Gastroesophageal sphincter (tissue), 4 donors: ENCODE measurements around the gene ANO10. TPM values are rescaled to one million over a fixed set of nuclear protein-coding genes. Genes with fewer than 3 reads are reported as not detected.
"Not testable (repeated sequence)": the region's sequence is repeated elsewhere in the genome, so short reads cannot be mapped to it uniquely, and the experiment has no call there.

Source experiments
- ATAC-seq: fragments of 150-250 bp; one replicate; pipeline ENCODE4 v1.9.1; 2016; ENCODE audit warnings: mild to moderate bottlenecking, moderate library complexity
- H3K27ac ChIP-seq, 4 donors: fragments of 200-600 bp; sonication (generic) in 3 of 4; 1 replicate in 3 of 4; 2 replicates in 1 of 4; pipeline ENCODE4 v1.5.1; 2016 to 2019
- H3K27me3 ChIP-seq: fragments of 200-600 bp; sonication (generic); one replicate; pipeline ENCODE4 v1.5.1; 2019
- H3K36me3 ChIP-seq, 2 donors: fragments of 200-600 bp; sonication (generic); one replicate each; pipeline ENCODE4 v1.5.1; 2019; ENCODE audit warnings: control low read depth in 1 of 2
- H3K4me1 ChIP-seq, 3 donors: fragments of 200-600 bp; sonication (generic); 1 replicate in 2 of 3; 2 replicates in 1 of 3; pipeline ENCODE4 v1.5.1; 2016 to 2019; ENCODE audit warnings: control low read depth in 2 of 3
- H3K4me3 ChIP-seq, 2 donors: fragments of 200-600 bp; sonication (generic); one replicate each; pipeline ENCODE4 v1.5.1; 2019; ENCODE audit warnings: mild to moderate bottlenecking in 1 of 2, moderate library complexity in 1 of 2
- H3K9me3 ChIP-seq, 3 donors: fragments of 200-600 bp; sonication (generic); one replicate each; pipeline ENCODE4 v1.5.1; 2017 to 2019; ENCODE audit warnings: control low read depth in 2 of 3
- CTCF ChIP-seq, 4 experiments: fragments of 200-600 bp in 2 of 4; fragments of 450-650 bp in 2 of 4; sonication (generic) in 1 of 4; IDR thresholded peaks; one replicate each; pipeline ENCODE4 v1.5.1; 2017 to 2019; ENCODE audit warnings: antibody characterized with exemption in 4 of 4, mild to moderate bottlenecking in 2 of 4, moderate library complexity in 2 of 4
- EP300 ChIP-seq: sonication (generic); formaldehyde crosslinking; IDR thresholded peaks from one replicate; pipeline ENCODE4 v1.6.1; 2017; ENCODE audit warnings: antibody characterized with exemption, mild to moderate bottlenecking
- POLR2A ChIP-seq, 2 donors: fragments of 450-650 bp; IDR thresholded peaks; one replicate each; pipeline ENCODE4 v1.6.1; 2017; ENCODE audit warnings: antibody characterized with exemption in 2 of 2, mild to moderate bottlenecking in 2 of 2, moderate library complexity in 1 of 2
- POLR2AphosphoS5 ChIP-seq: sonication (generic); formaldehyde crosslinking; IDR thresholded peaks from one replicate; pipeline ENCODE4 v1.6.1; 2017; ENCODE audit warnings: antibody characterized with exemption
- WGBS, 2 donors: methylation state at CpG; one replicate each; pipeline ENCODE4 v1.1.5; 2018; ENCODE audit warnings: low coverage in 1 of 2; 5-methylcytosine and 5-hydroxymethylcytosine counted together
- total RNA-seq, 4 donors: library from RNA; depleted of rRNA; stranded (reverse); fragments of >200 nt; gene quantifications; one replicate each; pipeline ENCODE4 v1.1.0, GENCODE V29; 2016

Gene ANO10
- total RNA-seq, 4 donors from 2014 or later, result 22.9 to 33.5 (median 30.2) TPM

GRCh38 chr3:43489930-43490329 is 131.9 kb downstream of the ANO10 start:
- no peak overlapping the region for H3K4me3 ChIP-seq
- no peaks in the 10 kb centered on the region for H3K4me1 ChIP-seq
- no peak overlapping the region for H3K27ac ChIP-seq
- no peaks in the 10 kb centered on the region for H3K27me3 ChIP-seq
- no peak for ATAC-seq
- H3K9me3 ChIP-seq, result no peaks in the 10 kb centered on the region
- WGBS, 2 donors, result 54 to 69% methylated on average over 4 to 5 of the region's 5 CpGs
- no peak for TF ChIP-seq CTCF (IDR thresholded peaks at IDR 0.05)
- TF ChIP-seq EP300, result no peak
- TF ChIP-seq POLR2AphosphoS5, result no peak
- no peak for TF ChIP-seq POLR2A (IDR thresholded peaks at IDR 0.05)
- H3K36me3 ChIP-seq, result no peaks in the 10 kb centered on the region

- Histone ChIP-seq H3K36me3 (no peaks in the 10 kb centered on the region), H3K9me3 (no peaks in the 10 kb centered on the region), H3K27ac (no peak overlapping the region), H3K4me3 (no peak overlapping the region), H3K4me1 (no peaks in the 10 kb centered on the region), H3K27me3 (no peaks in the 10 kb centered on the region)
- ATAC-seq, result no peak
- no peak for TF ChIP-seq CTCF (IDR thresholded peaks at IDR 0.05)
- no peak for TF ChIP-seq POLR2AphosphoS5
- TF ChIP-seq POLR2A (IDR thresholded peaks at IDR 0.05), result no peak
- no peak for TF ChIP-seq EP300
- 83 to 89% methylated on average over 1 of the region's 1 CpG for WGBS, 2 donors
These were observed 135.9 kb downstream of the ANO10 start for GRCh38 chr3:43485931-43486330.

- H3K27me3 ChIP-seq, result no peaks in the 10 kb centered on the region
- H3K4me3 ChIP-seq, result no peak overlapping the region
- H3K4me1 ChIP-seq, result no peaks in the 10 kb centered on the region
- no peak for ATAC-seq
- no peaks in the 10 kb centered on the region for H3K9me3 ChIP-seq
- no peaks in the 10 kb centered on the region for H3K36me3 ChIP-seq
- WGBS, 2 donors, result 95% methylated on average over 7 of the region's 29 CpGs; no CpG with 5 or more reads in 1 of the 2 donors
- no peak overlapping the region for H3K27ac ChIP-seq
- TF ChIP-seq CTCF (IDR thresholded peaks at IDR 0.05), result no peak
These were observed 136.8 kb downstream of the ANO10 start for GRCh38 chr3:43484926-43485488.

GRCh38 chr3:43481375-43481774 is 140.4 kb downstream of the ANO10 start:
- Histone ChIP-seq H3K27me3 (no peaks in the 10 kb centered on the region), H3K4me1 (peaks cover 0 to 17% (median 0%) of the 10 kb centered on the region in 3 donors), H3K27ac (no peak overlapping the region), H3K36me3 (no peaks in the 10 kb centered on the region), H3K4me3 (no peak overlapping the region), H3K9me3 (no peaks in the 10 kb centered on the region)
- TF ChIP-seq CTCF (IDR thresholded peaks at IDR 0.05) (no peak), POLR2AphosphoS5 (no peak), POLR2A (IDR thresholded peaks at IDR 0.05) (no peak), EP300 (no peak)
- no peak for ATAC-seq

- Histone ChIP-seq H3K27ac (peak overlapping the region in 3 of 4 donors; percentile 16 to 38 (median 38)), H3K4me1 (peaks cover 0 to 22% (median 0%) of the 10 kb centered on the region in 3 donors)
- WGBS, 2 donors, result 35 to 59% methylated on average over 2 of the region's 2 CpGs
- H3K4me3 ChIP-seq, H3K9me3 ChIP-seq, ATAC-seq, H3K27me3 ChIP-seq, H3K36me3 ChIP-seq: not testable (repeated sequence)
These were observed 143.0 kb downstream of the ANO10 start for GRCh38 chr3:43478839-43479238.
